ENCODE measurements around the gene FSD2.

The FSD2 gene

GRCh38 chr15:82749951-82750830 lies 55.7 kb downstream of the FSD2 start:
- 1% methylated on average over 46 of the region's 47 CpGs for WGBS
- no peak overlapping the region for H2BK5ac ChIP-seq (ENCODE audit: low read depth, low read length, poor library complexity, severe bottlenecking)
- peak; percentile 97 for DNase-seq

GRCh38 chr15:82748315-82748714 lies 57.6 kb downstream of the FSD2 start:
- Histone ChIP-seq H3K4me3 (ENCODE audit: insufficient read depth in 1 of 2, low read depth in 1 of 2, low read length in 2 of 2) (no peak overlapping the region), H3K27ac (ENCODE audit: low read length, poor library complexity, severe bottlenecking) (no peak overlapping the region), H3K23ac (ENCODE audit: low read length in 2 of 2) (no peak overlapping the region), H3K79me1 (replicated peaks; ENCODE audit: low read length, poor library complexity, severe bottlenecking) (peaks cover 6% of the 10 kb centered on the region), H2BK12ac (ENCODE audit: low read length in 2 of 2) (no peak overlapping the region), H2BK5ac (ENCODE audit: low read depth, low read length, poor library complexity, severe bottlenecking) (no peak overlapping the region), H3K36me3 (ENCODE audit: control insufficient read depth in 1 of 2, insufficient read depth in 2 of 2, low read depth in 1 of 2, low read length in 2 of 2) (peaks cover 4 to 5% of the 10 kb centered on the region in 2 experiments), H3K14ac (ENCODE audit: low read length in 2 of 2) (no peak overlapping the region), H2AK5ac (ENCODE audit: low read length, severe bottlenecking) (no peak overlapping the region), H2AFZ (ENCODE audit: low read depth, low read length) (no peak overlapping the region), H3K9me3 (ENCODE audit: control insufficient read depth, low read length) (no peaks in the 10 kb centered on the region), H3K9ac (ENCODE audit: low read length) (no peak overlapping the region), H4K91ac (ENCODE audit: low read length) (no peak overlapping the region), H2BK15ac (ENCODE audit: low read depth, poor library complexity, severe bottlenecking) (no peak overlapping the region), H3K4me2 (ENCODE audit: low read length, poor library complexity, severe bottlenecking) (no peak overlapping the region), H4K8ac (ENCODE audit: low read length) (no peak overlapping the region), H3K4ac (ENCODE audit: low read depth in 1 of 2, low read length in 2 of 2) (no peak overlapping the region), H3K4me1 (ENCODE audit: control insufficient read depth, insufficient read depth, low read depth, low read length) (peaks cover 5% of the 10 kb centered on the region), H3K18ac (ENCODE audit: low read depth in 1 of 2, low read length in 2 of 2) (no peak overlapping the region), H3K27me3 (ENCODE audit: control insufficient read depth in 1 of 2, insufficient read depth in 1 of 2, low read length in 2 of 2) (no peaks in the 10 kb centered on the region), H2BK120ac (ENCODE audit: low read depth, low read length) (no peak overlapping the region)
- DNase-seq = no peak

More at GRCh38 chr15:82749951-82750830, 55.7 kb downstream of the FSD2 start:
- Histone ChIP-seq H3K4ac (ENCODE audit: low read depth in 1 of 2, low read length in 2 of 2) (peak overlapping the region; percentile 41 to 85), H3K23ac (ENCODE audit: low read length in 2 of 2) (no peak overlapping the region), H3K9ac (ENCODE audit: low read length) (peak overlapping the region; percentile 97), H3K36me3 (ENCODE audit: control insufficient read depth in 1 of 2, insufficient read depth in 2 of 2, low read depth in 1 of 2, low read length in 2 of 2) (peaks cover 4 to 22% of the 10 kb centered on the region in 2 experiments), H2BK12ac (ENCODE audit: low read length in 2 of 2) (no peak overlapping the region), H3K4me3 (ENCODE audit: insufficient read depth in 1 of 2, low read depth in 1 of 2, low read length in 2 of 2) (peak overlapping the region; percentile 76 to 99), H3K4me1 (ENCODE audit: control insufficient read depth, insufficient read depth, low read depth, low read length) (peaks cover 5% of the 10 kb centered on the region), H4K8ac (ENCODE audit: low read length) (peak overlapping the region; percentile 95), H3K27me3 (ENCODE audit: control insufficient read depth in 1 of 2, insufficient read depth in 1 of 2, low read length in 2 of 2) (no peaks in the 10 kb centered on the region), H3K9me3 (ENCODE audit: control insufficient read depth, low read length) (no peaks in the 10 kb centered on the region), H2AFZ (ENCODE audit: low read depth, low read length) (peak overlapping the region; percentile 97), H3K4me2 (ENCODE audit: low read length, poor library complexity, severe bottlenecking) (peak overlapping the region; percentile 95), H2AK5ac (ENCODE audit: low read length, severe bottlenecking) (no peak overlapping the region), H2BK120ac (ENCODE audit: low read depth, low read length) (no peak overlapping the region), H3K14ac (ENCODE audit: low read length in 2 of 2) (peak overlapping the region in 1 of 2 experiments; percentile 77), H3K18ac (ENCODE audit: low read depth in 1 of 2, low read length in 2 of 2) (peak overlapping the region; percentile 84 to 98), H3K79me1 (replicated peaks; ENCODE audit: low read length, poor library complexity, severe bottlenecking) (peaks cover 11% of the 10 kb centered on the region), H3K27ac (ENCODE audit: low read length, poor library complexity, severe bottlenecking) (peak overlapping the region; percentile 98), H4K91ac (ENCODE audit: low read length) (peak overlapping the region; percentile 57), H2BK15ac (ENCODE audit: low read depth, poor library complexity, severe bottlenecking) (no peak overlapping the region)

GRCh38 chr15:82743810-82744209 lies 62.1 kb downstream of the FSD2 start:
- Histone ChIP-seq H3K4ac (ENCODE audit: low read depth in 1 of 2, low read length in 2 of 2) (no peak overlapping the region), H3K4me1 (ENCODE audit: control insufficient read depth, insufficient read depth, low read depth, low read length) (no peaks in the 10 kb centered on the region), H2AFZ (ENCODE audit: low read depth, low read length) (no peak overlapping the region), H2BK5ac (ENCODE audit: low read depth, low read length, poor library complexity, severe bottlenecking) (no peak overlapping the region), H3K27me3 (ENCODE audit: control insufficient read depth in 1 of 2, insufficient read depth in 1 of 2, low read length in 2 of 2) (no peaks in the 10 kb centered on the region), H3K79me1 (replicated peaks; ENCODE audit: low read length, poor library complexity, severe bottlenecking) (peaks cover 1% of the 10 kb centered on the region), H4K8ac (ENCODE audit: low read length) (no peak overlapping the region), H3K9me3 (ENCODE audit: control insufficient read depth, low read length) (no peaks in the 10 kb centered on the region), H3K14ac (ENCODE audit: low read length in 2 of 2) (no peak overlapping the region), H4K91ac (ENCODE audit: low read length) (no peak overlapping the region), H3K4me2 (ENCODE audit: low read length, poor library complexity, severe bottlenecking) (no peak overlapping the region), H3K18ac (ENCODE audit: low read depth in 1 of 2, low read length in 2 of 2) (no peak overlapping the region), H2AK5ac (ENCODE audit: low read length, severe bottlenecking) (no peak overlapping the region), H3K36me3 (ENCODE audit: control insufficient read depth in 1 of 2, insufficient read depth in 2 of 2, low read depth in 1 of 2, low read length in 2 of 2) (no peaks in the 10 kb centered on the region), H2BK120ac (ENCODE audit: low read depth, low read length) (no peak overlapping the region), H3K23ac (ENCODE audit: low read length in 2 of 2) (no peak overlapping the region), H2BK12ac (ENCODE audit: low read length in 2 of 2) (no peak overlapping the region), H3K4me3 (ENCODE audit: insufficient read depth in 1 of 2, low read depth in 1 of 2, low read length in 2 of 2) (no peak overlapping the region), H3K9ac (ENCODE audit: low read length) (no peak overlapping the region), H2BK15ac (ENCODE audit: low read depth, poor library complexity, severe bottlenecking) (no peak overlapping the region), H3K27ac (ENCODE audit: low read length, poor library complexity, severe bottlenecking) (no peak overlapping the region)
- no peak for DNase-seq
- 76% methylated on average over 1 of the region's 1 CpG for WGBS

GRCh38 chr15:82742134-82742533 lies 63.7 kb downstream of the FSD2 start:
- no peak overlapping the region for H2BK120ac ChIP-seq (ENCODE audit: low read depth, low read length)
- H2BK15ac ChIP-seq (ENCODE audit: low read depth, poor library complexity, severe bottlenecking) = no peak overlapping the region
- no peak overlapping the region for H3K9ac ChIP-seq (ENCODE audit: low read length)
- peak overlapping the region; percentile 3 for H3K27ac ChIP-seq (ENCODE audit: low read length, poor library complexity, severe bottlenecking)
- no peak overlapping the region for H4K8ac ChIP-seq (ENCODE audit: low read length)
- H2AFZ ChIP-seq (ENCODE audit: low read depth, low read length) = no peak overlapping the region
- no peak overlapping the region for H3K23ac ChIP-seq (ENCODE audit: low read length in 2 of 2)
- 91% methylated on average over 2 of the region's 3 CpGs for WGBS
- DNase-seq = no peak
- H3K36me3 ChIP-seq (ENCODE audit: control insufficient read depth in 1 of 2, insufficient read depth in 2 of 2, low read depth in 1 of 2, low read length in 2 of 2) = no peaks in the 10 kb centered on the region
- no peak overlapping the region for H2AK5ac ChIP-seq (ENCODE audit: low read length, severe bottlenecking)
- no peak overlapping the region for H2BK12ac ChIP-seq (ENCODE audit: low read length in 2 of 2)
- H3K9me3 ChIP-seq (ENCODE audit: control insufficient read depth, low read length) = no peaks in the 10 kb centered on the region
- no peak overlapping the region for H4K91ac ChIP-seq (ENCODE audit: low read length)
- no peaks in the 10 kb centered on the region for H3K27me3 ChIP-seq (ENCODE audit: control insufficient read depth in 1 of 2, insufficient read depth in 1 of 2, low read length in 2 of 2)
- no peak overlapping the region for H3K4me2 ChIP-seq (ENCODE audit: low read length, poor library complexity, severe bottlenecking)
- no peaks in the 10 kb centered on the region for H3K4me1 ChIP-seq (ENCODE audit: control insufficient read depth, insufficient read depth, low read depth, low read length)
- peaks cover 1% of the 10 kb centered on the region for H3K79me1 ChIP-seq (replicated peaks; ENCODE audit: low read length, poor library complexity, severe bottlenecking)
- no peak overlapping the region for H3K4me3 ChIP-seq (ENCODE audit: insufficient read depth in 1 of 2, low read depth in 1 of 2, low read length in 2 of 2)
- H3K18ac ChIP-seq (ENCODE audit: low read depth in 1 of 2, low read length in 2 of 2) = no peak overlapping the region
- H3K4ac ChIP-seq (ENCODE audit: low read depth in 1 of 2, low read length in 2 of 2) = no peak overlapping the region
- H3K14ac ChIP-seq (ENCODE audit: low read length in 2 of 2) = no peak overlapping the region
- H2BK5ac ChIP-seq (ENCODE audit: low read depth, low read length, poor library complexity, severe bottlenecking) = no peak overlapping the region

All from mesenchymal stem cell (in vitro differentiated cells and primary cell).